GM21825 (cell line): Measurements from ENCODE around the gene MAMDC4.

Experiments used
- ATAC-seq: cut with Tn5 transposase; IDR thresholded peaks from one replicate; pipeline ENCODE4 v1.9.1; 2021; ENCODE audit warnings: mild to moderate bottlenecking, moderate library complexity; ENCODE audit not compliant: unreplicated experiment

MAMDC4 gene

GRCh38 chr9:136848393-136849037 is 3.6 kb upstream of the MAMDC4 start:
- ATAC-seq = no peak

DNA sequence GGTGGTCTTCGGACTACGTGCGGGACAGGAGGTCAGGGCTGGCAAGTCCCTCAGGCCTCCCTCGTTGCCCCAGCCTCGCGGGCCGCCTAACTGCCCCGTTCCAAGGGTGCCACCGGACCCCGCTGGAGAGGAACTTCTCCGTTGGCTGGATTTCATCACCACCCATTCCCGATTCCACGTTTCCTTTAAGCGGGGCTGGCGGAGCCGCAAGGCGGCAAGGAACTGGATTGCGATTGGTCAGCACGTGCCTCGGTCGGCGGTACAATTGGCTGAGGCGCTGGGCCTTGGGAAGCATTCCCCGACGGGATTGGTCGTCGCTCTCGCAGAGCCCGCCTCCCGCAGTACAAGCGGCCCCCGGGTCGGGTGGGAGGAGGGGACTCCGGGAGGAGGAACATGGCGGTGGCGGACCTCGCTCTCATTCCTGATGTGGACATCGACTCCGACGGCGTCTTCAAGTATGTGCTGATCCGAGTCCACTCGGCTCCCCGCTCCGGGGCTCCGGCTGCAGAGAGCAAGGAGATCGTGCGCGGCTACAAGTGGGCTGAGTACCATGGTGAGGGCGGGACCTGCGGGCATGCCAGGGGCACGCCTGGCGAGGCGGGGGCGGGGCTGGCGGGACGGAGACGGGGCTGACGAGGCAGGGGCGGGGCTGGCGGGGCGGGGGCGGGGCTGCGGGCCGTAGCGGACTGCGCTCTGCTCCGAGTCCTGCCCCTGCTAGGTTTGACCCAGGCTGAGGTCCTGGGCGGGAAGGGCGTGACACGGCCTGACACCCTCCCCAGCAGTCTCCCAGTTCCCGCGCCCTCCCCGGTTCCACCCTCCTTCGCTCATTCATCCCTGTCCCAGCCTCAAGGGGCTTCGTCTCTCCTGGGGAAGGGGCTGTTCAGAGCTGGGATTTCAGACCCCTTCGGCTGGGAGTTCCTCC is 2.8 kb upstream of the MAMDC4 start, which contains the start of gene PHPT1:
Gene PHPT1 (plus strand): TSS at position 372 of the 922 bp plus-strand sequence. CDS start 22 bp downstream, at position 394.
- ATAC-seq = peak; percentile 73

DNA sequence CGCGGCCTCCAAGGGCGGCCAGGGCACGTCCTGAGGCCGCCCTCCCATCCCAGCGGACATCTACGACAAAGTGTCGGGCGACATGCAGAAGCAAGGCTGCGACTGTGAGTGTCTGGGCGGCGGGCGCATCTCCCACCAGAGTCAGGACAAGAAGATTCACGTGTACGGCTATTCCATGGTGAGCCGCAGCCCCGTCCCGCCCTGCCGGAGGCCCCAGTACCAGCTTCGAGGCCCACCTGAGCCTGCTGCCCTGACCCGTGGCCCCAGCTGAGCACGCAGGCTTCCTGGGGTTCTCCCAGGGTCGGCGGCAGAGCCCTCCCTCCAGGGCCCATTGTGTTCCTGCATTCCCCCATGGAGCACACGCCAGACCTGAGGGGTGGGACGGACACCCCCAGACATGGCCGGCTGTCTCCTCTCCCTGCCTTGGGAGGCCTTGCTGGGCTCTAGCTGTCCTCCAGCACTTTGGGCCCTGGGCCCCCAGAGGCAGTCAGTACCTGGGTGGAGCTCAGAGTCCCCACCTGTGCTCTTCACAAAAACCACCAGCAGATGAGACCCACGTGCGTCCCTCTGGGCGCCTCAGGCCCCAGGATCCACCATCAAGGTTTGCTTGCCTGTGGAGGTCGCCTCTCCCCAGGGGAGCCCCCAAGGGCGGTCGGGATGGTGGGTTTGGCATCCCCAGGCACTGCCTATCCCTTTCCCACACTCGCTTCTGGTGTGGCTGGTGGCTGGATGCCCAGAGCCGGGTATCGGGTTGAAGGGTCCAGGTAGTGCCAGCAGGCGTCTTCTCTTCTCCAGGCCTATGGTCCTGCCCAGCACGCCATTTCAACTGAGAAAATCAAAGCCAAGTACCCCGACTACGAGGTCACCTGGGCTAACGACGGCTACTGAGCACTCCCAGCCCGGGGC is 1.9 kb upstream of the MAMDC4 start:
- no peak for ATAC-seq

- ATAC-seq = no peak
Measured at GRCh38 chr9:136850866-136851775, 1.0 kb upstream of the MAMDC4 start.

- no peak for ATAC-seq
Measured at GRCh38 chr9:136852664-136853595, 784 bp downstream of the MAMDC4 start.

DNA sequence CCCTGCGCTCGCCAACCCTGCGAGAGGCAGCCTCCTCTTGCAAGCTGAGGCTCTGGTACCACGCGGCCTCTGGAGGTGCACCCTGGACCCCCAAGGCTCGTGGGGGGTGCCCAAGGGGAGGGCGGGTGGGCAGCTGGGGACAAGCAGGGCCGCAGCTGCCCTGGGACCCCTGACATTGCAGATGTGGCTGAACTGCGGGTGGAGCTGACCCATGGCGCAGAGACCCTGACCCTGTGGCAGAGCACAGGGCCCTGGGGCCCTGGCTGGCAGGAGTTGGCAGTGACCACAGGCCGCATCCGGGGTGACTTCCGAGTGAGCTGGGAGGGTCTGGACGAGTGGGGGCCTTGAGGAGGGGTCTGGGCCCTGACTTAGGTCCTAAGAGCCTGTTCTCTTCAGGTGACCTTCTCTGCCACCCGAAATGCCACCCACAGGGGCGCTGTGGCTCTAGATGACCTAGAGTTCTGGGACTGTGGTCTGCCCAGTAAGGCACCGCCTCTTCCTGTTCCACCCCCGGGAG is 1.5 kb downstream of the MAMDC4 start:
- no peak for ATAC-seq

DNA sequence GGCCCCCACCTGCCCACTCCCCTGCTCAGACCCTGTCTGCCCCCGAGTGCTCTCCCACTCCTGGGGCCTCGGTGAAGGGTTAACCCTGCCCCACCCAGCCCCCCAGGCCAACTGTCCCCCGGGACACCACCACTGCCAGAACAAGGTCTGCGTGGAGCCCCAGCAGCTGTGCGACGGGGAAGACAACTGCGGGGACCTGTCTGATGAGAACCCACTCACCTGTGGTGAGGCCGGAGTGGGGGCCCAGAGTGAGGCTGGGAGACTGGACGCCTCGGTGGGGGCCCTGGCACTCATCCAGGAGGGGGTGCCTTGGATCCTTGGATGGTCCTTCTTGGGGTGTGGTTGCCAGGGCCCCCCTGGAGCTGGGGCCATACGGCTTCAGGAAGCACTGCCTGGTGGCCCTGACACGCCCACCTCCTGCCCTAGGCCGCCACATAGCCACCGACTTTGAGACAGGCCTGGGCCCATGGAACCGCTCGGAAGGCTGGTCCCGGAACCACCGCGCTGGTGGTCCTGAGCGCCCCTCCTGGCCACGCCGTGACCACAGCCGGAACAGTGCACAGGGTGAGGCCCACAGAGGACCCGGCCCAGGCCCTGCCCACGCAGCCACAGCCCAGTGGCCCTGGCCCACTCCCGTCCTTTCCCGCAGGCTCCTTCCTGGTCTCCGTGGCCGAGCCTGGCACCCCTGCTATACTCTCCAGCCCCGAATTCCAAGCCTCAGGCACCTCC is 2.1 kb downstream of the MAMDC4 start:
- no peak for ATAC-seq

GRCh38 chr9:136854842-136855460 is 2.8 kb downstream of the MAMDC4 start:
- no peak for ATAC-seq

DNA sequence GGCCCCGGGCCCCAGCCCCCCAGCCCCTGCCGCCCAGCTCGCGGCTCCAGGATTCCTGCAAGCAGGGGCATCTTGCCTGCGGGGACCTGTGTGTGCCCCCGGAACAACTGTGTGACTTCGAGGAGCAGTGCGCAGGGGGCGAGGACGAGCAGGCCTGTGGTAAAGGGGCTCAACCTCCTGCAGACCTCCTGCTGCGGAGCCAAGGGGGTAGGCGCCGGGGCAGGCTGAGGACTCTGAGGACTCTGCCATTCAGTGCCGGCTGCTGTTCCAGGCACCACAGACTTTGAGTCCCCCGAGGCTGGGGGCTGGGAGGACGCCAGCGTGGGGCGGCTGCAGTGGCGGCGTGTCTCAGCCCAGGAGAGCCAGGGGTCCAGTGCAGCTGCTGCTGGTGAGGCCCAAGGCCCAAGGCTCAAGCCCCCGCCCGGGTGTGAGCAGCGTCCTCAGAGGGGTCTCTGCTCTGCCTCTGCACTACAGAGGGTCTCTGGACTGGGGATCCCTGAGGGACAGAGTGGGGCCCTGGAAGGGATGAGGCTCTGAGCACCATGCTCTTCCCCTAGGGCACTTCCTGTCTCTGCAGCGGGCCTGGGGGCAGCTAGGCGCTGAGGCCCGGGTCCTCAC is 3.4 kb downstream of the MAMDC4 start:
- ATAC-seq = no peak

GRCh38 chr9:136856079-136856476 is 3.9 kb downstream of the MAMDC4 start:
- no peak for ATAC-seq

- ATAC-seq = no peak
Measured at GRCh38 chr9:136856541-136857141, 4.5 kb downstream of the MAMDC4 start.

- no peak for ATAC-seq
Measured at GRCh38 chr9:136857166-136857565, 5.0 kb downstream of the MAMDC4 start.

- no peak for ATAC-seq
Measured at GRCh38 chr9:136857581-136858412, 5.7 kb downstream of the MAMDC4 start.

DNA sequence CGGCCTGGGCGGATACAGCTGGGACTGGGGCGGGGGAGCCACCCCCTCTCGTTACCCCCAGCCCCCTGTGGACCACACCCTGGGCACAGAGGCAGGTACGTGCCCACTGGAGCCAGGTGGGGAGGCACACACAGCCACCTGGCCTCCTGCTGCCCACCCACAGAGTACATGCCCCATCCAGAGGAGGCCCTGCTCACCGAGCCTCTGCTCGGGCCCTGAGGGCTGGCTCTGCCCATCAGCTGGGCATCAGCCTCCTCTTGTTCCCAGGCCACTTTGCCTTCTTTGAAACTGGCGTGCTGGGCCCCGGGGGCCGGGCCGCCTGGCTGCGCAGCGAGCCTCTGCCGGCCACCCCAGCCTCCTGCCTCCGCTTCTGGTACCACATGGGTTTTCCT is 6.3 kb downstream of the MAMDC4 start:
- ATAC-seq = no peak

- ATAC-seq = no peak
Measured at GRCh38 chr9:136858844-136859757, 7.0 kb downstream of the MAMDC4 start.
